H1 (cell line): ENCODE data around the gene CGN. TPM values are rescaled to one million over a fixed set of nuclear protein-coding genes. Genes with fewer than 3 reads are reported as not detected.

ENCODE experiments used
- BCL11A ChIP-seq, 2 experiments: IDR thresholded peaks; one replicate each; pipeline ENCODE4 v1.6.1; 2011; ENCODE audit warnings: low read depth in 2 of 2, low read length in 2 of 2, mild to moderate bottlenecking in 2 of 2
- KDM1A ChIP-seq: fragments of 200-600, 300-600 bp; sonication (generic); IDR thresholded peaks from 2 replicates; pipeline ENCODE4 v1.7.1; 2016; ENCODE audit warnings: mild to moderate bottlenecking, low read length, borderline replicate concordance
- KDM4A ChIP-seq: IDR thresholded peaks from one replicate; pipeline ENCODE4 v1.7.1; 2012; ENCODE audit warnings: low read depth, mild to moderate bottlenecking, moderate library complexity, low read length, inconsistent platforms; ENCODE audit not compliant: severe bottlenecking
- POLR2AphosphoS5 ChIP-seq: IDR thresholded peaks from 2 replicates; pipeline ENCODE4 v1.6.1; 2011; ENCODE audit warnings: low read depth, low read length
- SIN3A ChIP-seq, 2 experiments: IDR thresholded peaks in 1 of 2; conservative IDR thresholded peaks in 1 of 2; 2 replicates each; pipeline ENCODE4 v1.6.1; 2011 to 2012; ENCODE audit warnings: low read length in 2 of 2, improper control_type of control experiment in 1 of 2, low read depth in 1 of 2, mild to moderate bottlenecking in 1 of 2
- TCF12 ChIP-seq: IDR thresholded peaks from 2 replicates; pipeline ENCODE4 v1.6.1; 2011; ENCODE audit warnings: low read depth, mild to moderate bottlenecking, low read length
- polyA plus RNA-seq, 7 experiments: library from polyadenylated mRNA; depleted of rRNA in 3 of 7; stranded (reverse) in 5 of 7; unstranded in 2 of 7; fragments of >200 nt in 5 of 7; fragments of 200-250 nt in 2 of 7; gene quantifications; 1 replicate in 5 of 7; 2 replicates in 1 of 7; 4 replicates in 1 of 7; pipeline versions ENCODE4 v1.2.1 to v1.2.3, GENCODE V29; 2011 to 2013; ENCODE audit warnings: missing spikeins in 2 of 7, mixed read lengths in 2 of 7
- total RNA-seq: library from RNA; stranded (reverse); fragmentation: NEBNext Ultra II Directional; extraction: Animal tissue kit (Norgen Biotek cat#: 25700); gene quantifications from 2 replicates; pipeline ENCODE4 v1.2.1, GENCODE V29; 2021
- TF ChIP-seq, protein P1 (sequence below): IDR thresholded peaks from 2 replicates; pipeline ENCODE4 v1.6.1; 2012; ENCODE audit warnings: low read length, inconsistent platforms

The CGN gene
- total and polyA plus RNA-seq, 2 of the 8 experiments (the other 6 are each of a cell fraction or from before 2014, with no cell fraction given) = 15.9 to 52.7 TPM

DNA sequence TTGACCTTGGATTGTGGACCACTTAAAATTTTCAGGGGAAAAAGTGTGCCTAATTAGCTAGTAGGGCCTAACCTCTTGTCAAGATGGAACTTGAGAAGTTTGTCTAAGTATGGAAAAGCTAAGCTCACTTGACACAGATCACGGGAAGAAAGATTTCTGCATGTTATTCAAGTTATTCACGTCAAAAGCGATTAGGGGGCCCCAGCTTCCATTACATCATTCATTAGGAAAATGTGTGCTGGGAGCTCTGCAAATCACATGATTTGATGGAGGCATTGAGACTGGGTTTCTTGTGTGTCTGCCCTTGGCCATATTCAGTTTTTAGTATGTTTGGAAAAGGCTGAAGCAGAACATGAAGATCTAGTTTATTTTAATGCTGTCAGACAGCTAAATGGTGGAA is 36.4 kb upstream of the CGN start (continued):
- TF ChIP-seq TCF12 = no peak
- TF ChIP-seq, protein P1, sequence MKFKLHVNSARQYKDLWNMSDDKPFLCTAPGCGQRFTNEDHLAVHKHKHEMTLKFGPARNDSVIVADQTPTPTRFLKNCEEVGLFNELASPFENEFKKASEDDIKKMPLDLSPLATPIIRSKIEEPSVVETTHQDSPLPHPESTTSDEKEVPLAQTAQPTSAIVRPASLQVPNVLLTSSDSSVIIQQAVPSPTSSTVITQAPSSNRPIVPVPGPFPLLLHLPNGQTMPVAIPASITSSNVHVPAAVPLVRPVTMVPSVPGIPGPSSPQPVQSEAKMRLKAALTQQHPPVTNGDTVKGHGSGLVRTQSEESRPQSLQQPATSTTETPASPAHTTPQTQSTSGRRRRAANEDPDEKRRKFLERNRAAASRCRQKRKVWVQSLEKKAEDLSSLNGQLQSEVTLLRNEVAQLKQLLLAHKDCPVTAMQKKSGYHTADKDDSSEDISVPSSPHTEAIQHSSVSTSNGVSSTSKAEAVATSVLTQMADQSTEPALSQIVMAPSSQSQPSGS = no peak
- TF ChIP-seq BCL11A (IDR thresholded peaks at IDR 0.05; ENCODE audit: low read depth in 2 of 2, low read length in 2 of 2) = no peak
- TF ChIP-seq SIN3A (conservative IDR thresholded peaks at IDR 0.05 in 1 of 2, IDR thresholded peaks at IDR 0.05 in 1 of 2; ENCODE audit: low read depth in 1 of 2, low read length in 2 of 2) = no peak
- TF ChIP-seq KDM1A = no peak
- TF ChIP-seq POLR2AphosphoS5 = no peak
- TF ChIP-seq KDM4A = no peak
